Measurements from ENCODE around the gene LY6G6C.
A peak's percentile ranks its signal among the peaks of the same experiment; 100 is the strongest.

LY6G6C gene

GRCh38 chr6:31721351-31722020 is at the start of gene LY6G6C:
Gene LY6G6C (minus strand): TSS chr6:31721746. CDS start chr6:31721679, 67 bp downstream.
- DNase-seq (ENCODE audit: low spot score) = no peak

GRCh38 chr6:31770860-31771259 is 49.3 kb upstream of the LY6G6C start:
- no peak for DNase-seq (ENCODE audit: low spot score)

- DNase-seq (ENCODE audit: low spot score) = peak; percentile 75
These were observed 48.3 kb upstream of the LY6G6C start for GRCh38 chr6:31769684-31770371.

GRCh38 chr6:31768363-31769257 is 47.1 kb upstream of the LY6G6C start:
- no peak for DNase-seq (ENCODE audit: low spot score)

GRCh38 chr6:31767096-31767645 is 45.6 kb upstream of the LY6G6C start:
- DNase-seq (ENCODE audit: low spot score) = no peak

- DNase-seq (ENCODE audit: low spot score) = no peak
These were observed 44.6 kb upstream of the LY6G6C start for GRCh38 chr6:31765910-31766794.

- DNase-seq (ENCODE audit: low spot score) = no peak
These were observed 44.0 kb upstream of the LY6G6C start for GRCh38 chr6:31765559-31765909.

- DNase-seq (ENCODE audit: low spot score) = no peak
These were observed 42.7 kb upstream of the LY6G6C start for GRCh38 chr6:31764198-31764597.

- DNase-seq (ENCODE audit: low spot score) = no peak
These were observed 42.0 kb upstream of the LY6G6C start for GRCh38 chr6:31763619-31763940.

GRCh38 chr6:31762878-31763618 is 41.5 kb upstream of the LY6G6C start:
- no peak for DNase-seq (ENCODE audit: low spot score)

- no peak for DNase-seq (ENCODE audit: low spot score)
These were observed 40.8 kb upstream of the LY6G6C start, which contains the start of gene SAPCD1 for GRCh38 chr6:31762356-31762755. Gene SAPCD1 (plus strand): TSS chr6:31762656. CDS start chr6:31763055, 399 bp downstream.

- no peak for DNase-seq (ENCODE audit: low spot score)
These were observed 39.8 kb upstream of the LY6G6C start for GRCh38 chr6:31761343-31761742.

GRCh38 chr6:31760790-31761189 is 39.2 kb upstream of the LY6G6C start:
- DNase-seq (ENCODE audit: low spot score) = no peak

GRCh38 chr6:31758281-31758680 is 36.7 kb upstream of the LY6G6C start:
- DNase-seq (ENCODE audit: low spot score) = no peak

GRCh38 chr6:31752739-31753319 is 31.3 kb upstream of the LY6G6C start:
- DNase-seq (ENCODE audit: low spot score) = no peak

GRCh38 chr6:31750411-31751022 is 29.0 kb upstream of the LY6G6C start:
- DNase-seq (ENCODE audit: low spot score) = no peak

- no peak for DNase-seq (ENCODE audit: low spot score)
These were observed 27.9 kb upstream of the LY6G6C start for GRCh38 chr6:31749301-31750036.

- DNase-seq (ENCODE audit: low spot score) = no peak
These were observed 22.9 kb upstream of the LY6G6C start for GRCh38 chr6:31744422-31744821.

GRCh38 chr6:31742894-31743293 is 21.3 kb upstream of the LY6G6C start:
- DNase-seq (ENCODE audit: low spot score) = no peak
